Measurements from ENCODE around the gene BRD3OS.
A peak's percentile ranks its signal among the peaks of the same experiment; 100 is the strongest.

DNA sequence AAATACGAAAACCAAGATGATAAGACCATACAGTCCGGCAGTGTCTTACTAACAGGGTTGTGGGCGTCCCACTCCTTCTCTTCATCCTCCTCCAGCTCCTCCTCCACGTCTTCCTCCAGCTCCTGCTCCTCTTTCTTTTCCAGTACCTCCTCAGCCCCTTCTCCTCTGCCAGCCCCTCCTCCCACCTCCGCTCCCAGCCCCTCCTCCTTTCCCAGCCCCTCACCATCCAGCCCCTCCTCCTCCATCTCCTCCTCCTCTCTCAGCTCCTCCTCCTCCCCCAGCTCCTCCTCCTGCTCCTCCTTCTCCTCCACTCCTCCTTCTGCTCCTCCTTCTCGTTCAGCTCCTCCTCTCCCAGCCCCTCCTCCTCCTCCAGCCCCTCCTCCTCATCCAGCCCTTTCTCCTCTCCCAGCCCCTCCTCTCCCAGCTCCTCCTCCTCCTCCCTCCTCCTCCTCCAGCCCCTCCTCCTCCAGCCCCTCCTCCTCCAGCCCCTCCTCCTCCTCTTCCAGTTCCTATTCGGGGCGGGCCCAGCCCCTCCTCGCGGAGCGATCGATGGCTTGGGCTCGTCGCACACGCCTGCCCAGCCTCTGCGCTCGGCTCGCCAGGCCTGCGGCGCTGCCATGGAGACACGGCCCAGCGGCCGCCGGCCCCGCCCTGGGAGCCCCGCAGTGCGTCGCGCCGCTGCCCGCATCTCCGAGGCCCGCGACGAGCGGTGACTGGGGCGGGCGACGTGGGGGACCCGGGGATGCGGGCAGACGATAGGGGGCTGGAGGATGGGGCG is at the start of gene BRD3OS:
- TF ChIP-seq POLR2A (IDR thresholded peaks at IDR 0.05): peak in 1 of 2 donors; percentile 26
- no peak for TF ChIP-seq CTCF (IDR thresholded peaks at IDR 0.05)
